Measurements from ENCODE around the gene MBTPS1. TPM values are rescaled to one million over a fixed set of nuclear protein-coding genes. Genes with fewer than 3 reads are reported as not detected.

MBTPS1 gene
- total and polyA plus RNA-seq, 2 donors (not counting 1 experiment from before 2014, with no cell fraction given) = 80.3 to 109 TPM

DNA sequence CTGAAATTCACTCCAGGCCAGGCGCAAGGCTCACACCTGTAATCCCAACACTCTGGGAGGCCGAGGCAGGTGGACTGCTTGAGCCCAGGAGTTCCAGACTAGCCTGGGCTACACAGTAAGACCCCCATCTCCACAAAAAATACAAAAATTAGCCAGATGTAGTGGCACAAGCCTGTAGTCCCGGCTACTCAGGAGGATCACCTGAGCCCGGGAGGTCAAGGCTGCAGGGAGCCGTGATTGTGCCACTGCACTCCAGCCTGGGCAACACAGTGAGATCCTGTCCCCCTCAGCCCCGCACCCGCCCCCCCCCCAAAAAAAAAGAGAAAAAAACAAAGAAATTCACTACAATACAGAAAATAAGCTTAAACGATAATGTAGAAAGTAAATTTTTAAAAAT, 31.5 kb downstream of the MBTPS1 start:
- no peaks in the 10 kb centered on the region for H3K79me2 ChIP-seq (ENCODE audit: control insufficient read depth, insufficient read depth, low read length)
- H4K20me1 ChIP-seq (ENCODE audit: control insufficient read depth, extremely low read depth, insufficient read depth, low read length) = no peaks in the 10 kb centered on the region
- H3K4me2 ChIP-seq (ENCODE audit: extremely low read depth, insufficient read depth, low read length) = no peak overlapping the region
- no peak overlapping the region for H2AFZ ChIP-seq (ENCODE audit: low read length)
- DNase-seq (ENCODE audit: low read depth in 2 of 2) = no peak
- H3K36me3 ChIP-seq (ENCODE audit: control insufficient read depth, insufficient read depth, low read length) = peaks cover 21% of the 10 kb centered on the region
- no peak overlapping the region for H3K9ac ChIP-seq (ENCODE audit: insufficient read depth, low read length)
- H3K4me1 ChIP-seq (ENCODE audit: control insufficient read depth, extremely low read depth, insufficient read depth, low read length) = no peaks in the 10 kb centered on the region
- H3K27ac ChIP-seq (ENCODE audit: insufficient read depth, low read length) = no peak overlapping the region
- no peaks in the 10 kb centered on the region for H3K9me3 ChIP-seq (ENCODE audit: control insufficient read depth, insufficient read depth, low read depth, low read length)
- TF ChIP-seq, protein P1, sequence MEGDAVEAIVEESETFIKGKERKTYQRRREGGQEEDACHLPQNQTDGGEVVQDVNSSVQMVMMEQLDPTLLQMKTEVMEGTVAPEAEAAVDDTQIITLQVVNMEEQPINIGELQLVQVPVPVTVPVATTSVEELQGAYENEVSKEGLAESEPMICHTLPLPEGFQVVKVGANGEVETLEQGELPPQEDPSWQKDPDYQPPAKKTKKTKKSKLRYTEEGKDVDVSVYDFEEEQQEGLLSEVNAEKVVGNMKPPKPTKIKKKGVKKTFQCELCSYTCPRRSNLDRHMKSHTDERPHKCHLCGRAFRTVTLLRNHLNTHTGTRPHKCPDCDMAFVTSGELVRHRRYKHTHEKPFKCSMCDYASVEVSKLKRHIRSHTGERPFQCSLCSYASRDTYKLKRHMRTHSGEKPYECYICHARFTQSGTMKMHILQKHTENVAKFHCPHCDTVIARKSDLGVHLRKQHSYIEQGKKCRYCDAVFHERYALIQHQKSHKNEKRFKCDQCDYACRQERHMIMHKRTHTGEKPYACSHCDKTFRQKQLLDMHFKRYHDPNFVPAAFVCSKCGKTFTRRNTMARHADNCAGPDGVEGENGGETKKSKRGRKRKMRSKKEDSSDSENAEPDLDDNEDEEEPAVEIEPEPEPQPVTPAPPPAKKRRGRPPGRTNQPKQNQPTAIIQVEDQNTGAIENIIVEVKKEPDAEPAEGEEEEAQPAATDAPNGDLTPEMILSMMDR (conservative IDR thresholded peaks at IDR 0.05 in 1 of 2, IDR thresholded peaks at IDR 0.05 in 1 of 2; ENCODE audit: low read depth in 1 of 2, low read length in 2 of 2) = no peak
- TF ChIP-seq EZH2 (IDR thresholded peaks at IDR 0.05; ENCODE audit: low read length, missing control alignments) = no peak
- no peaks in the 10 kb centered on the region for H3K27me3 ChIP-seq (ENCODE audit: control insufficient read depth, insufficient read depth, low read length)
- H3K4me3 ChIP-seq (replicated peaks in 1 of 4; ENCODE audit: control extremely low read depth in 1 of 4, insufficient read depth in 1 of 4, low read depth in 3 of 4, low read length in 4 of 4) = no peak overlapping the region

- Histone ChIP-seq H3K9ac (ENCODE audit: insufficient read depth, low read length) (no peak overlapping the region), H3K36me3 (ENCODE audit: control insufficient read depth, insufficient read depth, low read length) (peaks cover 20% of the 10 kb centered on the region), H3K4me3 (replicated peaks in 1 of 4; ENCODE audit: control extremely low read depth in 1 of 4, insufficient read depth in 1 of 4, low read depth in 3 of 4, low read length in 4 of 4) (no peak overlapping the region), H3K79me2 (ENCODE audit: control insufficient read depth, insufficient read depth, low read length) (no peaks in the 10 kb centered on the region), H3K4me1 (ENCODE audit: control insufficient read depth, extremely low read depth, insufficient read depth, low read length) (no peaks in the 10 kb centered on the region), H3K9me3 (ENCODE audit: control insufficient read depth, insufficient read depth, low read depth, low read length) (no peaks in the 10 kb centered on the region), H2AFZ (ENCODE audit: low read length) (no peak overlapping the region), H3K27me3 (ENCODE audit: control insufficient read depth, insufficient read depth, low read length) (no peaks in the 10 kb centered on the region), H4K20me1 (ENCODE audit: control insufficient read depth, extremely low read depth, insufficient read depth, low read length) (no peaks in the 10 kb centered on the region), H3K27ac (ENCODE audit: insufficient read depth, low read length) (no peak overlapping the region), H3K4me2 (ENCODE audit: extremely low read depth, insufficient read depth, low read length) (no peak overlapping the region)
- TF ChIP-seq, protein P1 (conservative IDR thresholded peaks at IDR 0.05 in 1 of 2, IDR thresholded peaks at IDR 0.05 in 1 of 2; ENCODE audit: low read depth in 1 of 2, low read length in 2 of 2) = peak; percentile 62 to 82
- no peak for TF ChIP-seq EZH2 (IDR thresholded peaks at IDR 0.05; ENCODE audit: low read length, missing control alignments)
- DNase-seq (ENCODE audit: low read depth in 2 of 2) = peak; percentile 55 to 68
Observed at GRCh38 chr16:84084570-84085270, 32.0 kb downstream of the MBTPS1 start.

DNA sequence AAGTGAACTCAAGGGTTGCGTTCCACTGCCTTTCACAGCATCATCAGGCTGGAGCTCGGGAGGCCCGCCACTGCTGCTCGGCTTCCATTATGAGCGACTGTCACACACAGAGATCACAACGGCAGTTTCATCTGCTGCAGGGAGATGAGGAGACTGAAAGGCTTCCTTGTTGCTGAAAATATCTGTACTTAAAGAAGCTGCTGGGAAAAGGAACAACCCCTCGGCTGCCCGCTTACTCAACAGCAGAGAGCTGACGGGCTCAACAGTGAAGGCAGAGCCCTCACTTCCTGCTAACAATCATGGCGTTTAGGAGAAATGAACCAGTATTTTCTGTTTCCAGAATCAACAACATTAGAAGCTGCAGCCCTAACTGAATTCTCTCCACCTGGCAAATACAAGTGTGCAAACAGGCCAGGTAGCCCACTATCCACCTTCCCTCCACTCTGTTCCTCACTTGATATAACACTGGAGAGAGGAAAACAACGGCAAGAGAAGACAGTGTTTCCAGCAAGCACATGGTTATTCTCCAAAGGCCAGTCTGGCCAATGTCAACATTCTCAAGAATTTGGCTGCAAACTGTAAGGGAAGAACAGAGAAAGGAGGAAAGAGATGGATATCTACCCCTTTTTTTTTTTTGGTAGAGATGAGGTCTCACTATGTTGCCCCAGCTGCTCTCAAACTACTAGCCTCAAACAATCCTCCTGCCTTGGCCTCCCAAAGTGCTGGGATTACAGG, 33.7 kb downstream of the MBTPS1 start:
- no peaks in the 10 kb centered on the region for H4K20me1 ChIP-seq (ENCODE audit: control insufficient read depth, extremely low read depth, insufficient read depth, low read length)
- H3K4me2 ChIP-seq (ENCODE audit: extremely low read depth, insufficient read depth, low read length) = no peak overlapping the region
- no peak overlapping the region for H2AFZ ChIP-seq (ENCODE audit: low read length)
- peaks cover 18% of the 10 kb centered on the region for H3K36me3 ChIP-seq (ENCODE audit: control insufficient read depth, insufficient read depth, low read length)
- no peak overlapping the region for H3K4me3 ChIP-seq (replicated peaks in 1 of 4; ENCODE audit: control extremely low read depth in 1 of 4, insufficient read depth in 1 of 4, low read depth in 3 of 4, low read length in 4 of 4)
- H3K27me3 ChIP-seq (ENCODE audit: control insufficient read depth, insufficient read depth, low read length) = no peaks in the 10 kb centered on the region
- no peak for TF ChIP-seq EZH2 (IDR thresholded peaks at IDR 0.05; ENCODE audit: low read length, missing control alignments)
- TF ChIP-seq, protein P1 (conservative IDR thresholded peaks at IDR 0.05 in 1 of 2, IDR thresholded peaks at IDR 0.05 in 1 of 2; ENCODE audit: low read depth in 1 of 2, low read length in 2 of 2) = no peak
- no peaks in the 10 kb centered on the region for H3K79me2 ChIP-seq (ENCODE audit: control insufficient read depth, insufficient read depth, low read length)
- H3K4me1 ChIP-seq (ENCODE audit: control insufficient read depth, extremely low read depth, insufficient read depth, low read length) = no peaks in the 10 kb centered on the region
- H3K27ac ChIP-seq (ENCODE audit: insufficient read depth, low read length) = no peak overlapping the region
- no peak overlapping the region for H3K9ac ChIP-seq (ENCODE audit: insufficient read depth, low read length)
- no peaks in the 10 kb centered on the region for H3K9me3 ChIP-seq (ENCODE audit: control insufficient read depth, insufficient read depth, low read depth, low read length)
- no peak for DNase-seq (ENCODE audit: low read depth in 2 of 2)

Measured in fibroblast of lung (primary cell).